ENCODE results near the gene TGM6.

DNA sequence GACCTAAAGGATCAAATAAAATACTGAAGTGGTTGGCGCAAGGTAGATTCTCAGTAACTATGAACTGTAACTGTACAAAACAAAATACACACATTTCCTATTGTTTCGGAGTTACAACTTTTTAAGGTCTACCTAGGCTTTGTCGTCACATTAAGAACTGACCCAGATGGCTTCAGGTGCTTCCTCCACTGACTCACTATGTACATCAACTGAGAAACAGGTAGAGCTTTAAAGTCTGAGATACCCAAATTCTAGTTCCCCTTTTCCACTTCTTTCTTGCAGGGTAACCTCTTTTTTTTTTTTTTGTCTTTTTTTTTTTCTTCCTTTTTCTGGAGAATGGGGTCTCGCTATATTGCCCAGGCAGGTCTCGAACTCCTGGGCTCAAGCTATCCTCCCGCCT, 84.4 kb downstream of the TGM6 start:
- no peak for TF ChIP-seq POLR2AphosphoS5 (IDR thresholded peaks at IDR 0.05)
- no peak for TF ChIP-seq CTCF (IDR thresholded peaks at IDR 0.05)
- TF ChIP-seq EP300 (IDR thresholded peaks at IDR 0.05), result no peak

All from stomach (tissue), 4 donors.